ENCODE results near the gene CALD1.

CALD1 gene

GRCh38 chr7:134778941-134779740, at the start of gene CALD1:
CALD1 (plus strand) TSS chr7:134779634; CDS start chr7:134867734, 88,100 bp downstream.
- DNase-seq: no peak

GRCh38 chr7:134729895-134730294, 49.5 kb upstream of the CALD1 start:
- DNase-seq: no peak

- DNase-seq: no peak
These were observed 49.0 kb upstream of the CALD1 start for GRCh38 chr7:134730411-134730829.

- DNase-seq: no peak
These were observed 47.8 kb upstream of the CALD1 start for GRCh38 chr7:134731616-134732015.

DNA sequence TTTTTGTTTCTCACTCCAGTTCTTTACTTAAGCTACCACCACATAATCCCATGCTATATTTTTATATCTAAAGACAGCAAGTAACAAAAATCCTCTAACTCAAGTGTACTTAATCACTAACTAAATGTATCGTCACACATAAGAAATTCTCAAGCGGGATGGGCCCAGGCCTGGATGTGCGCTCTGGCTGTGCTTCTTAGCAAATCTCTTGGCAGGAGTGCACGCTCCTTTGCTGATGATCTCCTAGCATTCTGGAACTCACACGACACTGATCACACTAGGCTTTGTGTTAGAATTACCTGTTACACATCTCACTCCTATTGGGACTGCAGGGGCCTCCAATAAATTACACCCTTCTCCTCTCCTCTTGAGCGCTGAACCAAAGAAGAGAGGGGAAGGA, 46.7 kb upstream of the CALD1 start:
- DNase-seq: no peak

GRCh38 chr7:134736381-134736780, 43.1 kb upstream of the CALD1 start:
- DNase-seq: no peak

GRCh38 chr7:134737566-134738345, 41.7 kb upstream of the CALD1 start:
- no peak for DNase-seq

DNA sequence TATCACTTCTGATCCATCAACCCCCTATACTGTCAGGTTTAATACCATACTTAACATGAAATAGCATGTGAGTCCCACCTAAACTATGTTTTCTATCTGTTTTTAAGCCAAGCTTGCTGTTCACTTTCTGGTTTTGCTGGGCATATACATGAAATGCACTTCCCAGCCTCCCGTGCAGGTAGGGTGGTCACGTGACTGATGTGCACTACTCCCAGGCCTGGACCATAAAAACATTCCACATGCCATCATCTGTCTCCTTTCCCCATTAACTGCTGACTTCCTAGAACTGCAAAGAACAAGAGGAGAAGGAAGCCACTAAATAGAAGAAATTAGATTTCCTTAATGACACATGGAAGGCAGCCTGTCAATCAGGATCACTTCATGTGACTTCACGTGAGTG, 40.1 kb upstream of the CALD1 start:
- DNase-seq: no peak

- DNase-seq: no peak
These were observed 39.1 kb upstream of the CALD1 start for GRCh38 chr7:134740376-134740775.

DNA sequence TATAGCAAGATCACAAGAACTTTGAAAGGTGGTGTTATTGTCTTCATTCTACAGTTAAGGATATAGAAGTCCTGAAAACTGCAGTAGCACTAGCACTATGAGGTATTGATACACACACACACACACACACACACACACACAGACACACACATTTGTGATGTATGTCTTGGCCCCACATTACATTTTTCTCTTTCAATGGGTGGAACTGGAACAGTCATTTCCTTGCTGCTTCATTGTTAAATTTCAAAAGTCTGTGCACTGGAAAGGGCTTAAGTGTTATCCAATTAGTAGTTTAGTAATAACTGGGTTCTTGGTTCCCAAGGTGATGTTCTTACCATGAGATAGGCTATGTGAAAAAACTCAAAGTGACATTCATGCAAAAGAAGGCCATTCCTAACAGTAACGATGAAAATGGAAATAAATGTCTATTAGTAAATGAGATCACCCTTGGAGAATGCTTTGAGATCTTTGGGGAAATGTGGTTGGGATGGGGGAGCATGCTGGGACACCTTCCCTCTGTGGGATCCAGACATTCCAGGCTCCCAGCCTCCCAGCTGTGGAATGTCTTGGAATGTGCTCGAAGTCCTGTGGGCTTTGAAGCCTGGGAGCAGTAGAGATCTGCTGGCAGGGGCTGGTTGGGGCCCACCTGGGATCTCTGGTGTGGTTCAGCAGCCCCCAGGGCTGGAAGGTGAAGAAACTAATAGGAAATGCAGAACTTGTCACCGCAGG, 37.4 kb upstream of the CALD1 start:
- no peak for DNase-seq

DNA sequence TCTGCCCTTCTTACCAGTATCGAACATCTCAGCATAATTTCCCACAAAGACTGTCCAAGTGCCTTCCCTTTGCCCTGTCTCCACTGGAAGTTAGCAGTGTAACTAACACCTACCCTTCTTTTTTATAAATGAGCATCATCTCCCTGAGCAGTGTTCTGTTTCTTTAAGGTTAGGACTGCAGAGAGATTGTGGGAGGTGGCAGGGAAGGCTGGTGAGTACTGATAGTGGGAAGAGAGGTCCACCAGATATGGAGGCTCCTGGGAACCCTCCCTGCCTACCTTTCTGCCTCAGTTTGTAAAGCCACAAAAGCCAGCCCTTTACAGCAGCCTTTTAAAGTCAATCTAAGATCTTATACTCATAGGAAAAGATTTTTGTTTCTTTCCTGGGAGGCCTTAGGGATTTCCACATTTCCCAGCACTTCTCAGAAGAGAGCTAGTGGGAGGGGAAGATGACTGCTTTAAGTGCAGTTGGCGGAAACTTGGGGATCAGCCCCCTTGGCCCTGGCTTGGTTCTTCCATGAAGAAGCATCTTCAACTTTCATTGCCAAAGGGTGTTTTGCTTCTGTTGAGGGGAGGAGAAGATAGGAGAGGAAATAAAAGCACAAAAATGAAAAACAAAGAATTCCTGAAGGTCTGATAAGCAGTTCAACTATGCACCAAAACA, 36.6 kb upstream of the CALD1 start:
- no peak for DNase-seq

DNA sequence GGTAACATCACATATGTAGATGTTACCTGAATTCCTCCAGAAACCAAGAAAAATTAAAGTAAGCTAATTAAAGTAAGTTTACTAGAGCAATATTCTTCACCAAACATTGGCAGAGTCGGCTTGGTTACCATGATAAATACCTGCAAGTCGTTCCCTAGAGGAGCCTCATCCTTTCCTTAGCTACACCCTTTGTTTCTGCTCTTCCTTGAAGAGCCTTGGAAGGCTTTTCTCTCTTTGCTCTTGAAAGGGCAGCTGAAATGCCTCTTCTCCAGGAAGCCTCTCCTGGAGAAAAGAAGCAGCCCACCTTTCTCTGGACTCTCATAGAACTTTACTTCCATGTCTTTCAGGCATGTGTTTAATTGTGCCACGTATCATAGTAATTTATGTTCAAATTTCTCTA, 34.9 kb upstream of the CALD1 start:
- no peak for DNase-seq

GRCh38 chr7:134747326-134747725, 32.1 kb upstream of the CALD1 start:
- no peak for DNase-seq

DNA sequence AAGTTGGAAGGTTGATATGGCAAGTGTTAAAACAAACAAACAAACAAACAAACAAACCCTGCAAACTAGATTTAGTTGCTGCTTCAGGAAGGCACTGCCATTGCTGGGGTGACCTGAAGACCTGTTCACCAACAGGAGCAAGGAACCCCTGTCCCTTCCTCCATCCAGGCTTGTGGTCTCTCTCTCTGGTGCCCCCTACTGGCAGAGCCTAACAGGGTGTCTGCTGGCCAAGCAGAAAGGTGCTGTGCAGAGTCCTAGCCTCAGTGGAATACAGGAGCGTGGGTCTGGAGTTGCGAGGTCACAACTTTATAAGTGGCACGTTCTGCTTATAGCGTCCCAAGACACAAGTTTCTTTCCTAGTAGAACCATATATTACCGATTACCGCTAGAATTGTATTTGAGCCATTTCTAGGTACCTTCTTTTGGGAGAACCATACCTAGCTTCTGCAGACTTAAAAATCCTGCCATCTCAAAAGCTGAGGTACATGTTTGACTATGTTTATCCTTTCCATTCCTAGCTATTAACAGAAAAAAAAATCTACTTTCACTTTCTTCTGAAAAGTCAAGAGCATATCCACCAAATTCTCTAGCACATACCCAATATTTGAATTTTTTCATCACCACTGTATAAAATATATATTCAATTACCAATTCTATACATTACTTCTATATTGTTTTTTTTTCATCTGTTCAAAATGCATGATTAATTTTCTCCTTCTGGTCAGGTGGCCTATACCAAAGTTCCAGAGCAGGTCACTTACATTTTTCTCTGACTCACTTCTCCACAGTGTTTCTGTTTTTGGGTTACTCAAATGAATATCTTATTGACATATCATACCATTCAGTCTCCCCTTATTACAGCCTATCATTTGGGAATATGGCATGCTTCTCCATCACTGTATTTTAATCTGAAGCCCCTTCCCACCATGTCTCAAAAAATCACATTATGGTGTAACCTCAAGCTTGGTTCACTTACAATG, 29.1 kb upstream of the CALD1 start:
- peak; percentile 83 for DNase-seq

GRCh38 chr7:134752006-134752760, 27.3 kb upstream of the CALD1 start:
- no peak for DNase-seq

GRCh38 chr7:134755422-134756022, 23.9 kb upstream of the CALD1 start:
- no peak for DNase-seq

DNA sequence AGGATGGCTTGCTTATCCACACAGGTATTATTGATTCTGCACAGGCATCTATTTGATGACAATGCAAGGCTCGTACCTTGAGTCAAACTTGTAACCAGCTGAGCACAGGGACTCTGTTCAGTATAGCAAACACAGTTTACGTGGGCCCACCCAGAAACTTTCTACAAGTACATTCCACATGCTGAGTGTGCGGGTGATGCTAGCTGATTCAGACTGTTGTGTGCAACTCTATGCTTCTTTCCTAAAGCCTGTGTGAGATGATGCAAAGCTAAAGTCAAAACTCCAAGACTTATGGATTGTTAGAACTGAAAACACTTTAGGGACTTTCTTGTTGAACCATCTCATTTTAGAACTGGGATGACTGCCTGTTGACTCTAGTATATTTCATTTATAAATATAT, 21.5 kb upstream of the CALD1 start:
- no peak for DNase-seq

DNA sequence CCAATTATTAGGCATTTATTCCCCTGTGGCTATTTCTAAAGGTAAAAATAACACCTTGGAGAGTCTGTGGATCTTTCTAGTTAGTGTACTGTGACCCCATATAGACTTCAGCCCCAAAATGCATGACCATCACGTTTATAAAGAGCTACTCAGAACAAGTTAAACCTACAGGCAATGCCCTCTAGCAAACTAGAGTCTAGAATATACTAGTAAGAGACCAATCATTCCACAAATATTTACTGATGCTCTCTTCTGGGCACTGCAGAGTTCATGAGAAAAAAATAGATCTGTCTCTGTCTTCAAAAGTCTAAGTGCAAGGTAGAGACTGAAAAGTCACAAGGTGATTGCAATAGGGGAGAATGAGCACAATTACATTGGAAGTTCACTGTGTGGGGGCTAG, 20.5 kb upstream of the CALD1 start:
- DNase-seq: no peak

- DNase-seq: no peak
These were observed 18.2 kb upstream of the CALD1 start for GRCh38 chr7:134761266-134761665.

DNA sequence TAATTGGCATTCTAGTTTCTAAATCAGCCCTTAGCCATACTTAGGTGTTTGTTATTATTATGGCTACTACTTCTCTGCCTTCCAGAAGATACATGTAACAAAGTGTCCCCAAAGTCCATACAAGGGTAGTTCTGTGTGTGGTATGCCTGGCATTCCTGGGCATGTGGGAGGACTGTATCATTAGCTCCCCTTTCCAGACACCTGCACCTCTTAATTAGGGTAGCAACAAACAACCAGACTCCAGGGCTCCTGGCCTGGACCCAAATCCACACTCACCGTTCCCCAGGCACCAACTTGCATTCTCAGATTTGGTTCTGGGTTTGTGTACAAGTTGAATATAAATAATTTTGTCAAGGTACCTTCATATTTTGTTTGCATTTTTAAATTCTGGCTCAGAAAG, 15.5 kb upstream of the CALD1 start:
- DNase-seq: no peak

DNA sequence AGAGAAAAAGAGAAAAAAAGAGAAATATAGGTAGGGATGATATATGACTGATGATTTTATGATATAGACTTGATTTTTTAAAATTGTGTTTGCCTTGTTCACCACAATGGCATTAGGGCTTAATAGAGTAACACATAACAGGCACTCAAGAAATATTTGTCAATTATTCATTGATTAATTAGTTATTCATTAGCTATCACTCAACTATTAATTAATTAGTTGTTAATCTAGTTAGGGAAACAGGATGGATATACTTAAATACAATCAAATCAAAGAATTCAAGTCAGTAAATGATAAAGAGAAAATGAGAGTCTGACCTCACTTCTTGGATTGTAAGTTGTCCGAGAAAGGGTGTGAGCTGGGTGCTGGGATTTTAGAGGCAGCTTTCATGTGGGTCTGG, 15.1 kb upstream of the CALD1 start:
- no peak for DNase-seq

Data from activated CD8-positive, alpha-beta memory T cell treated with anti-CD3 and anti-CD28 coated beads for 24 hours (primary cell).